H9 (cell line): Measurements from ENCODE around the gene BAG1. TPM values are rescaled to one million over a fixed set of nuclear protein-coding genes. Genes with fewer than 3 reads are reported as not detected.

ENCODE experiments used
- DNase-seq: peaks from one replicate; pipeline ENCODE4 v3.0.0-alpha.2; 2017
- H2AFZ ChIP-seq: one replicate; pipeline ENCODE4 v1.6.1; 2013; ENCODE audit warnings: mild to moderate bottlenecking, low read length, control low read depth, moderate library complexity
- H2AK5ac ChIP-seq: 2 replicates; pipeline ENCODE4 v1.6.1; 2013; ENCODE audit warnings: low read length, control low read depth, mixed read lengths; ENCODE audit not compliant: insufficient read length
- H2BK120ac ChIP-seq: one replicate; pipeline ENCODE4 v1.6.1; 2013; ENCODE audit warnings: low read depth, mild to moderate bottlenecking, low read length, control low read depth, inconsistent platforms; ENCODE audit not compliant: poor library complexity, severe bottlenecking
- H2BK12ac ChIP-seq: 2 replicates; pipeline ENCODE4 v1.6.1; 2013; ENCODE audit warnings: low read length, control low read depth, mixed read lengths, low read depth; ENCODE audit not compliant: insufficient read length
- H2BK15ac ChIP-seq: 2 replicates; pipeline ENCODE4 v1.6.1; 2013; ENCODE audit warnings: low read depth, low read length, control low read depth
- H2BK20ac ChIP-seq: one replicate; pipeline ENCODE4 v1.6.1; 2013; ENCODE audit warnings: low read depth, mild to moderate bottlenecking, low read length, control low read depth, inconsistent platforms; ENCODE audit not compliant: poor library complexity, severe bottlenecking
- H2BK5ac ChIP-seq: 2 replicates; pipeline ENCODE4 v1.6.1; 2013; ENCODE audit warnings: low read length, control low read depth, mixed read lengths; ENCODE audit not compliant: insufficient read length
- H3K14ac ChIP-seq: 2 replicates; pipeline ENCODE4 v1.6.1; 2013; ENCODE audit warnings: low read length, control low read depth; ENCODE audit not compliant: insufficient read depth
- H3K18ac ChIP-seq: 2 replicates; pipeline ENCODE4 v1.6.1; 2013; ENCODE audit warnings: low read depth, mild to moderate bottlenecking, mixed read lengths, low read length, control low read depth; ENCODE audit not compliant: insufficient read length
- H3K23ac ChIP-seq: 2 replicates; pipeline ENCODE4 v1.6.1; 2013; ENCODE audit warnings: low read length, control low read depth, mixed read lengths, low read depth; ENCODE audit not compliant: insufficient read length
- H3K23me2 ChIP-seq: 2 replicates; pipeline ENCODE4 v1.6.1; 2013; ENCODE audit warnings: low read depth, mild to moderate bottlenecking, mixed read lengths, low read length, control low read depth; ENCODE audit not compliant: insufficient read length, poor library complexity, severe bottlenecking
- H3K27ac ChIP-seq: 2 replicates; pipeline ENCODE4 v1.5.1; 2013; ENCODE audit warnings: low read length, control low read depth, mixed read lengths, low read depth; ENCODE audit not compliant: insufficient read length
- H3K27me3 ChIP-seq: 2 replicates; pipeline ENCODE4 v1.6.1; 2013; ENCODE audit warnings: low read length, control low read depth, inconsistent platforms; ENCODE audit not compliant: insufficient read depth
- H3K4ac ChIP-seq: 2 replicates; pipeline ENCODE4 v1.6.1; 2013; ENCODE audit warnings: low read depth, mild to moderate bottlenecking, control low read depth, inconsistent platforms, low read length, moderate library complexity
- H3K4me1 ChIP-seq: 2 replicates; pipeline ENCODE4 v1.6.1; 2013; ENCODE audit warnings: low read length, control low read depth, inconsistent platforms; ENCODE audit not compliant: insufficient read depth
- H3K4me2 ChIP-seq: 2 replicates; pipeline ENCODE4 v1.6.1; 2013; ENCODE audit warnings: low read length, control low read depth, mixed read lengths; ENCODE audit not compliant: insufficient read length, insufficient read depth
- H3K56ac ChIP-seq: 2 replicates; pipeline ENCODE4 v1.6.1; 2013; ENCODE audit warnings: low read depth, mild to moderate bottlenecking, mixed read lengths, low read length, control low read depth; ENCODE audit not compliant: insufficient read length
- H3K79me1 ChIP-seq: 2 replicates; pipeline ENCODE4 v1.6.1; 2013; ENCODE audit warnings: low read depth, mild to moderate bottlenecking, moderate library complexity, low read length, control low read depth, inconsistent platforms; ENCODE audit not compliant: insufficient read depth, poor library complexity, severe bottlenecking
- H3K79me2 ChIP-seq: 2 replicates; pipeline ENCODE4 v1.6.1; 2013; ENCODE audit warnings: low read length, control low read depth, inconsistent platforms; ENCODE audit not compliant: insufficient read depth
- H3K9ac ChIP-seq: 2 replicates; pipeline ENCODE4 v1.6.1; 2013; ENCODE audit warnings: low read length, control low read depth, mixed read lengths; ENCODE audit not compliant: insufficient read length; ENCODE audit errors: extremely low read depth
- H3K9me3 ChIP-seq: one replicate; pipeline ENCODE4 v1.6.1; 2013; ENCODE audit warnings: low read depth, low read length, inconsistent platforms; ENCODE audit not compliant: control insufficient read depth
- H3T11ph ChIP-seq: one replicate; pipeline ENCODE4 v1.6.1; 2013; ENCODE audit warnings: mild to moderate bottlenecking, low read length, control low read depth, inconsistent platforms
- H4K20me1 ChIP-seq: one replicate; pipeline ENCODE4 v1.6.1; 2013; ENCODE audit not compliant: control insufficient read depth, insufficient read length, insufficient read depth
- H4K5ac ChIP-seq: 2 replicates; pipeline ENCODE4 v1.6.1; 2013; ENCODE audit warnings: low read depth, mild to moderate bottlenecking, mixed read lengths, low read length, control low read depth; ENCODE audit not compliant: insufficient read length
- H4K8ac ChIP-seq: replicated peaks from 2 replicates; pipeline ENCODE4 v1.6.1; 2013; ENCODE audit warnings: low read length, control low read depth, mixed read lengths, low read depth; ENCODE audit not compliant: insufficient read length
- H4K91ac ChIP-seq: 2 replicates; pipeline ENCODE4 v1.6.1; 2013; ENCODE audit warnings: low read depth, mild to moderate bottlenecking, moderate library complexity, mixed read lengths, low read length, control low read depth; ENCODE audit not compliant: insufficient read length
- H3K27ac Mint-ChIP-seq, 3 experiments: 2 replicates in 2 of 3; 3 replicates in 1 of 3; pipeline ENCODE4 v1.8.0; 2020 to 2021; ENCODE audit warnings: mixed read lengths in 3 of 3, mild to moderate bottlenecking in 1 of 3, moderate library complexity in 1 of 3
- H3K27me3 Mint-ChIP-seq: 2 replicates; pipeline ENCODE4 v1.8.0; 2021; ENCODE audit warnings: low read depth, mild to moderate bottlenecking, moderate library complexity, mixed read lengths
- H3K36me3 Mint-ChIP-seq, 3 experiments: 2 replicates in 2 of 3; 3 replicates in 1 of 3; pipeline ENCODE4 v1.8.0; 2020 to 2021; ENCODE audit warnings: low read depth in 3 of 3, mixed read lengths in 3 of 3; ENCODE audit not compliant: insufficient read depth in 1 of 3
- H3K4me1 Mint-ChIP-seq, 2 experiments: 2 replicates each; pipeline ENCODE4 v1.8.0; 2020; ENCODE audit warnings: mixed read lengths in 2 of 2
- H3K4me3 Mint-ChIP-seq, 2 experiments: 2 replicates in 1 of 2; 3 replicates in 1 of 2; pipeline ENCODE4 v1.8.0; 2020 to 2021; ENCODE audit warnings: mild to moderate bottlenecking in 2 of 2, mixed read lengths in 2 of 2, moderate library complexity in 1 of 2
- H3K9me3 Mint-ChIP-seq, 2 experiments: 2 replicates in 1 of 2; 3 replicates in 1 of 2; pipeline ENCODE4 v1.8.0; 2020; ENCODE audit warnings: mild to moderate bottlenecking in 2 of 2, mixed read lengths in 2 of 2, moderate library complexity in 1 of 2
- CTCF ChIP-seq: fragments of 200-600 bp; sonication (generic); conservative IDR thresholded peaks from 3 replicates; pipeline ENCODE4 v1.8.0; 2021; ENCODE audit warnings: antibody characterized with exemption, mild to moderate bottlenecking
- WGBS: extraction: QIAGEN DNeasy Blood & Tissue Kit; methylation state at CpG from one replicate; pipeline ENCODE4 v1.1.7; 2013; ENCODE audit warnings: missing lambda C conversion rate, low lambda C conversion rate, mixed read lengths; ENCODE audit not compliant: insufficient read length; ENCODE audit errors: extremely low coverage; 5-methylcytosine and 5-hydroxymethylcytosine counted together
- total RNA-seq: library from RNA; stranded (reverse); gene quantifications from 2 replicates; pipeline ENCODE4 v1.2.1, GENCODE V29; 2021

Gene BAG1
- total RNA-seq, 1 experiment from 2014 or later = 66.4 TPM

DNA sequence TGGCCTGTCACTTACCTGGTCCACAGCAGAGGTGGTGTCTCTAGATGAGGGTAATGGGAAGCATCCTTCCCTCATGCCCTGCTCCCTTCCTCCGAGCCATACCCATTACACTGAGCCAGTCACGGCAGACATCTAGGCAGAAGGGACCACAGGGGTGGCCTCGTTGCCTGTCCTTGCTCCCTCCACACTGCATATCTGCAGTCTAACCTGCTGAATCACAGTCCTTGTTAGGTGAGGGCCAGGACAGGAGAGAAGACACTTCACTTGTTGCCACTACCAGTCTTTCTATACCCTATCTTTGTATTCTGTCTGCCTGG lies 43.0 kb downstream of the BAG1 start:
- Mint-ChIP-seq H3K27ac (no peak overlapping the region), H3K27me3 (peaks cover 4% of the 10 kb centered on the region), H3K36me3 (no peaks in the 10 kb centered on the region; a peak in 1 of 7 replicates), H3K4me1 (peaks cover 3 to 4% of the 10 kb centered on the region in 2 experiments; a peak in 2 of 4 replicates), H3K4me3 (no peak overlapping the region), H3K9me3 (no peaks in the 10 kb centered on the region)
- Histone ChIP-seq H3K23ac (no peak overlapping the region), H3K56ac (no peak overlapping the region), H3K79me1 (no peaks in the 10 kb centered on the region), H3K23me2 (no peaks in the 10 kb centered on the region), H3K27me3 (no peaks in the 10 kb centered on the region), H3K14ac (no peak overlapping the region), H3K9me3 (no peaks in the 10 kb centered on the region), H2AK5ac (no peak overlapping the region), H2BK120ac (no peak overlapping the region), H3K4me2 (no peak overlapping the region), H2BK15ac (no peak overlapping the region), H2BK20ac (no peak overlapping the region), H3K27ac (no peak overlapping the region), H4K5ac (no peak overlapping the region), H3K4ac (no peak overlapping the region), H3K79me2 (no peaks in the 10 kb centered on the region), H2AFZ (no peak overlapping the region), H3K9ac (no peak overlapping the region), H3K4me1 (no peaks in the 10 kb centered on the region), H3T11ph (no peak overlapping the region), H2BK12ac (no peak overlapping the region), H2BK5ac (no peak overlapping the region), H4K20me1 (no peaks in the 10 kb centered on the region), H4K8ac (no peak overlapping the region), H4K91ac (no peak overlapping the region), H3K18ac (no peak overlapping the region)
- DNase-seq = no peak
- no CpG with 5 or more reads among the region's 3 CpGs for WGBS
- no peak for TF ChIP-seq CTCF
